Effector memory CD4-positive, alpha-beta T cell (primary cell): Measurements from ENCODE around the gene SOD3.

Experiments used
- DNase-seq, 3 donors: peaks; one replicate each; pipeline ENCODE4 v3.0.0-alpha.2; 2020
- H3K27ac ChIP-seq: 2 replicates; pipeline ENCODE4 v1.7.0; 2013; ENCODE audit warnings: mild to moderate bottlenecking, low read length, moderate library complexity; ENCODE audit not compliant: insufficient read depth, poor library complexity, severe bottlenecking
- H3K27me3 ChIP-seq: replicated peaks from 2 replicates; pipeline ENCODE4 v1.7.0; 2013; ENCODE audit warnings: mild to moderate bottlenecking, low read length; ENCODE audit not compliant: insufficient read depth, control insufficient read depth, poor library complexity, severe bottlenecking
- H3K36me3 ChIP-seq: 2 replicates; pipeline ENCODE4 v1.7.0; 2013; ENCODE audit warnings: mild to moderate bottlenecking, low read length, moderate library complexity; ENCODE audit not compliant: control insufficient read depth, insufficient read depth
- H3K4me1 ChIP-seq: 2 replicates; pipeline ENCODE4 v1.7.0; 2013; ENCODE audit warnings: low read length, mild to moderate bottlenecking; ENCODE audit not compliant: control insufficient read depth, insufficient read depth, poor library complexity, severe bottlenecking
- H3K4me3 ChIP-seq: 2 replicates; pipeline ENCODE4 v1.7.0; 2013; ENCODE audit warnings: low read length, low read depth, mild to moderate bottlenecking; ENCODE audit not compliant: insufficient read depth, poor library complexity, severe bottlenecking
- H3K9me3 ChIP-seq: 2 replicates; pipeline ENCODE4 v1.7.0; 2013; ENCODE audit warnings: mild to moderate bottlenecking, low read length, moderate library complexity; ENCODE audit not compliant: control insufficient read depth

Gene SOD3

DNA sequence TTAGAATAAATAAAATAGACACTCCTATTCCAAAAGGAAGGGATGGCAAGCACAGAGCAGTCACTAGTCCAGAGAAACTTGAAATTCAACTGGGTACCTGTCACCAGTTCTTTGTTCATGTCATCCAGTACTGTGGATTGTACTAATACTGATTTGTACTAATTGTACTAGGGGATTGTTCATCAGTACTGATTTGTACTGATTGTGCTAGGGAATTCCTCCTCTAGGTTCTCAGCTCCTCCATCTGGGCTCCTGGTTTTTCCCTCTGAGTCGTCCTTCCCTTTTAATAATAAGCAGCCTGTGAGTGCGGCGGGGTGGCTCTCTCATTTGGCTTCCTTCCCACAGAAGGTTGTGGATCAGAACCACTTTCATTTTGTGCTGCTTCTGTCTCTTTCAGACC is 31.0 kb upstream of the SOD3 start:
- Histone ChIP-seq H3K4me3 (no peak overlapping the region), H3K36me3 (no peaks in the 10 kb centered on the region), H3K27me3 (no peaks in the 10 kb centered on the region), H3K9me3 (no peaks in the 10 kb centered on the region), H3K27ac (no peak overlapping the region), H3K4me1 (no peaks in the 10 kb centered on the region)
- no peak for DNase-seq

DNA sequence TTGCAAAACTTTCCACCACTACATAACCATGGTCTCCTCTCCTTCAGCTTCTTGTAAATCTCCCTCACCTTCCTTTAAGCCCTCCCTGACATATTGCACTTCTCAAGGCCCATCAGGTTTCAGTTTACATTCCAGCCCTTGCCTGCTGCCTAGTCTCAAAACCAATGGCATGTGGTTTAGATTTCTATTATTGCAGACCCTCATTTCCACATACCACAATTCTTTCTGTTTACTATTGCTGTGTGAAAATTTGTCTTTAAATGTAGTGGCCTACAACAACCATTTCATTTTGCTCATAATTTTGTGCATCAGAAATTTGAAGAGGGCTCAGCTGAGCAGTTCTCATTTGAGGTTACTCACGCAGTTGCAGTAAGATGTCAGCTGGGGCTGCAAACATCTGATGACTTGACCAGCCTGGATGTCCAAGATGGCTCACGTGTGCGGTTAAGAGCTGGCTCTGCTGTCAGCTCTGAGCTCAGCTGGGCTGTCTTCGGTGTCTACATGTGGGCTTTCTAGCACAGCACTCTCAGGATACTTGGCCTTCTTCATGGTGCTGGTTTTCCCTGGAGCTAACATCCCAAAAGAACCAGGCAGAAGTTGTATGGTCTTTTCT is 29.9 kb upstream of the SOD3 start:
- Histone ChIP-seq H3K27me3 (no peaks in the 10 kb centered on the region), H3K4me1 (no peaks in the 10 kb centered on the region), H3K4me3 (no peak overlapping the region), H3K27ac (no peak overlapping the region), H3K36me3 (no peaks in the 10 kb centered on the region), H3K9me3 (no peaks in the 10 kb centered on the region)
- DNase-seq = no peak

DNA sequence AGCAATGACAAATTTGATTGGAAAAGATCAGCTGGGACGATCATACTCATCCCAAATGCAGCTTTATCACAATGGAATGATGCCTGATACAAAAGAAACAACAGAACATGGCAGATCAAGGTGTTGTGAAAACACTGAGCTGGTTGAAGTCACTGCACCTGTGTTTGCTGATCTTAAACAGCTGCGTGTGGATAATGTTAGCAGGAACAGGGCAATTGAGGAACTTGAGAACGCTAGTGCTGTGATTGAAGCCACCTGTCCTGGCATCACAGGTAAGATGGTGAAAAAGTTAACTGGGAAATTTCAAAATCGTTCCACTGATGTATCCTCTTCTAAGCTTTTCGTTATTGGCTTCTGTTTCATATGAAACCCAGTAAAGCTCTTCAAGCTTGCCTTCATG is 27.4 kb upstream of the SOD3 start:
- Histone ChIP-seq H3K27ac (no peak overlapping the region), H3K36me3 (no peaks in the 10 kb centered on the region), H3K4me3 (no peak overlapping the region), H3K4me1 (no peaks in the 10 kb centered on the region), H3K27me3 (no peaks in the 10 kb centered on the region), H3K9me3 (no peaks in the 10 kb centered on the region)
- no peak for DNase-seq

DNA sequence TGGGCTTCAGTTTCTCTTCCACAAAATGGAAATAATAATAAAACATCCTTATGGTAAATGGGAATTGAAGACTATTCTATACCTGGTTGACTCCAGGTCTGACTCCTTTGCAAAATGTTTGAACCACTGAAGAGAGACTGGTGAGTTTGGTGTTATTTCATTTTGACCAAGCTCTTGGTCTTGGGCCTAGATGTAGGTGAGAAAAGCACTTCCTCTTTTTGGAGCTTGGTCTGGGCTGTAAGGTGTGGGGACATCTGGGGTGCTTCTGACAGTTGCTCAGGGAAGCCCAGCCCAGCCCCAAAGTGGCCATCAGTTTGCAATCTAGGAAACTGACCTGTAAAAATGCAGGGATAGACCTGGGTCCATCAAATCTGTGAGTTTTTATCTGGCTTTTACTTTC is 26.8 kb upstream of the SOD3 start:
- Histone ChIP-seq H3K4me1 (no peaks in the 10 kb centered on the region), H3K9me3 (no peaks in the 10 kb centered on the region), H3K27ac (no peak overlapping the region), H3K36me3 (no peaks in the 10 kb centered on the region), H3K27me3 (no peaks in the 10 kb centered on the region), H3K4me3 (no peak overlapping the region)
- DNase-seq = no peak

DNA sequence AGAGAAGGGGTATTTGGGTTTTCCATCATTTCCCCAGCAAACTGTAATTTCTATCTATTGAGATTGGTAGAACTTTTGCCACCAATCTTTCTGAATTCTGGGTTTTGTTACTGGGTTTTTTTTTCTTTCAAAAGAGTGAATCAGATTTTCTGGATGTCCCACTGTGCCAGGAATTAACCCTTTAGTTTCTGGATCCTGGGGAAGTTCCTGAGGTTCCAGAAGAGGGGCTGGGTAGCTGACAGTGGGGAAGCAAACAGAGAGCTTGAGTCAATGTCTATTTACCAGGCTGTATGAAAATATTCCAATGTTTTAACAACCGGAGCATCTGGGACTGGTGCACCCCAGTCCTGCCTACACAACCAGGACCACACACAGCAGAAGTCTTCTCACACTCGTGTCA is 25.8 kb upstream of the SOD3 start:
- no peaks in the 10 kb centered on the region for H3K4me1 ChIP-seq
- no peaks in the 10 kb centered on the region for H3K27me3 ChIP-seq
- no peaks in the 10 kb centered on the region for H3K36me3 ChIP-seq
- no peak overlapping the region for H3K27ac ChIP-seq
- no peak overlapping the region for H3K4me3 ChIP-seq
- DNase-seq = no peak
- H3K9me3 ChIP-seq = no peaks in the 10 kb centered on the region

DNA sequence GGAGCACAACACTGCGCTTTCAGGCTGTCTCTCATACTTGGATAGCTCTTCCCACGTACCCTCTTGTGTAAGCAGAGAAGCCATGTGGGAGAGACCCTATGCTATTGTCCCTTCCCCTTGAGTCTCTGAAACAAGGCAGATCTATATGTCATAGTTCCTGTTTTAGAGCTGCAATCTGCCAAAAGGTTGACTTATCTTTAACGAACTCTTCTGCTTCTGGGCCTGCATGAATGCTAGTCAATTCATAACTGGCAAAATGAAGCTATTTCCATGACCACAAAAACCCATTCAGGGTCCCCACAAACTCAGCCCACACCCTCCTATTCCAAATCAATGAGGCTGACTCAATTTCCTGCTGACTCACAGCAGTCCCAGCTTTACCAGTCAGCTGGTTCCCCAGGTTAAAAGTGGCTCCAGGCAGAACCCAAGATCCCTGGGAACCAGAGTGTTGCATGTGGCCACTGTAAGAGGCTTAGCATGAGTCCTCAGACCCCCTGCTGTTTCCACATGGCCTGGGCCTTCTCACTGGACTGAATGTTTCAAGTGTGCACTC is 25.3 kb upstream of the SOD3 start:
- DNase-seq = no peak

DNA sequence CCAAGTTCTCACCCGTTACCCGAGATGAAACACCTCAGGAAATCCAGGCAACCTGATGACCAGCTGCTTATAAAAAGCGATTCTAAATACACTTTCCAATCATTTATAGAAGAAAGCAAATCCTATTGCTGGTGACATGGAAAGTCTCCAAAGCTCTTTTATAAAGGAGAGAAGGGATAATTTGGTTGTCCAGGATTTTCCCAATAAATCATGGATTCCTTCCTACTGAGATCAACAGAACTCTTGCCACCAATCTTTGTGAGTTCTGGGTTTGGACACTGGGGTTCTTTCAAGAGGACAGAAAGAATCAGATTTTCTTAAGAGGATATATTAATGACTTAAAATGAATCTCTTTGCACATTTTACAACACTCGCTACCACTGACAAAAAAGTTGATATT is 24.7 kb upstream of the SOD3 start:
- Histone ChIP-seq H3K36me3 (no peaks in the 10 kb centered on the region), H3K27ac (no peak overlapping the region), H3K4me1 (no peaks in the 10 kb centered on the region), H3K4me3 (no peak overlapping the region), H3K9me3 (no peaks in the 10 kb centered on the region), H3K27me3 (no peaks in the 10 kb centered on the region)
- DNase-seq = no peak

More for the DNA sequence above, 25.3 kb upstream of the SOD3 start:
- Histone ChIP-seq H3K27ac (no peak overlapping the region), H3K27me3 (no peaks in the 10 kb centered on the region), H3K4me1 (no peaks in the 10 kb centered on the region), H3K4me3 (no peak overlapping the region), H3K9me3 (no peaks in the 10 kb centered on the region), H3K36me3 (no peaks in the 10 kb centered on the region)

DNA sequence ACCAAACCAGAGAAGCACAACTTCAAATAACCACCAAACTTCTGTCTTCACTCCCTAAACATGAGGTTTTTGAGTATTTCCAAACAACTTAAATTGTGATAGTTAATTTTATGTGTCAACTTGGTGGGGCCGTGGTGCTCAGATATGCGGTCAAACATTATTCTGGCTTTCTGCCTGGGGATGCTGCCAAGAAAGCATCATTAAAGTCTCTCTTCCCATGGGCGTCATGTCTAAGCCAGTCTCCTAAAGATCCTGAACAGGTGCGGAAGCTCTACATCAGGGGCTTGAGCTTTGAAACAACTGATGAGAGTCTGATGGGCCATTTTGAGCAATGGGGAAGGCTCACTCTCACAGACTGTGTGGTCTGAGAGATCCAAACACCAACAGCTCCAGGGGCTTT is 24.1 kb upstream of the SOD3 start:
- no peak overlapping the region for H3K27ac ChIP-seq
- no peaks in the 10 kb centered on the region for H3K4me1 ChIP-seq
- H3K4me3 ChIP-seq = no peak overlapping the region
- no peaks in the 10 kb centered on the region for H3K27me3 ChIP-seq
- no peaks in the 10 kb centered on the region for H3K36me3 ChIP-seq
- no peaks in the 10 kb centered on the region for H3K9me3 ChIP-seq
- no peak for DNase-seq

DNA sequence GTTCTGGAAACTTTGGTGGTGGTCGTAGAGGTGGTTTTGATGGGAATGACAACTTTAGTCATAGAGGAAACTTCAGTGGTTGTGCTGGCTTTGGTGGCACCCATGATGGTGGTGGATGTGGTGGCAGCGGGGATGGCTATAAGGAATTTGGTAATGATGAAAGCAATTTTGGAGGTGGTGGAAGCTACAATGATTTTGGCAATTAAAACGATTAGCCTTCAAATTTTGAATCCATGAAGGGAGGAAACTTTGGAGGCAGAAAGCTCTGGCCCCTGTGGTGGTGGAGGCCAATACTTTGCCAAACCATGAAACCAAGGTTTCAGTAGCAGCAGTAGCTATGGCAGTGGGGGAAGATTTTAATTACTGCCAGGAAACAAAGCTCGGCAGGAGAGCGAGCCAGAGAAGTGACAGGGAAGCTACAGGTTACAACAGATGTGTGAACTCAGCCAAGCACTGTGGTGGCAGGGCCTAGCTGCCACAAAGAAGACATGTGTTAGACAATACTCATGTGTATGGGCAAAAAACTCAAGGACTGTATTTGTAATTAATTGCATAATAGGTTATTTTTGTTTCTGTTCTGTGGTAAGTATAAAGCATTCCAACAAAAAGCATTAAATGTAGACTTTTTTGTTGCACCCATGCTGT is 23.2 kb upstream of the SOD3 start:
- DNase-seq = no peak
- Histone ChIP-seq H3K9me3 (no peaks in the 10 kb centered on the region), H3K27ac (no peak overlapping the region), H3K4me1 (no peaks in the 10 kb centered on the region), H3K36me3 (no peaks in the 10 kb centered on the region), H3K4me3 (no peak overlapping the region), H3K27me3 (no peaks in the 10 kb centered on the region)

DNA sequence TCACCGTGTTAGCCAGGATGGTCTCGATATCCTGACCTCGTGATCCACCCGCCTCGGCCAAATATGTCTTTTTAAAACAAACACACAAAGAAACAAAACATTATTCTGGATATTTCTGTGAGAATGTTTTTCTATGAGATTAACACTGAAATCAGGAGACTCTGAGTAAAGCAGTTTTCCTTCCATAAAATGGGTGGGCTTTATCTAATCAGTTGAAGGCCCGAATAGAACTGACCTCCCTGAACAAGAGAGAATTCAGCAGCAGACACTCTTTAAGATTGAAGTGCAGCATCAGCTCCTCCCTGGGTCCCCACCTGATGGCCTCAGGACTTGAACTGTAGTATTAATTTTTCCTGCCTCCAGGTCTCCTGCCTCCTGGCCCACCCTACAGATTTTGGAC is 22.4 kb upstream of the SOD3 start:
- Histone ChIP-seq H3K4me3 (no peak overlapping the region), H3K4me1 (no peaks in the 10 kb centered on the region), H3K27ac (no peak overlapping the region), H3K36me3 (no peaks in the 10 kb centered on the region), H3K27me3 (no peaks in the 10 kb centered on the region), H3K9me3 (no peaks in the 10 kb centered on the region)
- DNase-seq = no peak
